Tibial artery (tissue), 4 donors: ENCODE data around the gene SMIM43.

Source experiments
- DNase-seq, 2 donors: peaks; one replicate each; pipeline ENCODE4 v3.0.0-alpha.2; 2019
- H3K27ac ChIP-seq, 2 donors: fragments of 200-600 bp; sonication (generic) in 1 of 2; 1 replicate in 1 of 2; 2 replicates in 1 of 2; pipeline ENCODE4 v1.5.1; 2018 to 2019; ENCODE audit warnings: mild to moderate bottlenecking in 1 of 2
- H3K27me3 ChIP-seq, 2 donors: fragments of 200-600 bp; sonication (generic) in 1 of 2; one replicate each; pipeline versions ENCODE4 v1.5.1 to v1.6.0; 2016 to 2019
- H3K36me3 ChIP-seq, 3 donors: fragments of 200-600 bp; sonication (generic) in 2 of 3; one replicate each; pipeline ENCODE4 v1.5.1; 2016 to 2019; ENCODE audit warnings: mild to moderate bottlenecking in 2 of 3
- H3K4me1 ChIP-seq, 4 donors: fragments of 200-600 bp; sonication (generic) in 2 of 4; 1 replicate in 3 of 4; 2 replicates in 1 of 4; pipeline ENCODE4 v1.5.1; 2016 to 2019
- H3K4me3 ChIP-seq, 2 donors: fragments of 200-600 bp; sonication (generic) in 1 of 2; 1 replicate in 1 of 2; 2 replicates in 1 of 2; pipeline ENCODE4 v1.5.1; 2018 to 2019; ENCODE audit warnings: mild to moderate bottlenecking in 2 of 2
- H3K9me3 ChIP-seq, 3 donors: fragments of 200-600 bp; sonication (generic) in 1 of 3; one replicate each; pipeline ENCODE4 v1.5.1; 2016 to 2019
- intact Hi-C: fragments of 100-400 bp; cut with DNase I; formaldehyde crosslinking; loops from one replicate; pipeline ENCODE4 v1.15.0; 2023; ENCODE audit warnings: low total_unique reads
- TF ChIP-seq, protein P1 (sequence below), 2 experiments: fragments of 200-600 bp in 1 of 2; fragments of 450-650 bp in 1 of 2; IDR thresholded peaks; one replicate each; pipeline ENCODE4 v1.5.1; 2017 to 2019; ENCODE audit warnings: antibody characterized with exemption in 2 of 2, mild to moderate bottlenecking in 1 of 2, moderate library complexity in 1 of 2

Gene SMIM43

DNA sequence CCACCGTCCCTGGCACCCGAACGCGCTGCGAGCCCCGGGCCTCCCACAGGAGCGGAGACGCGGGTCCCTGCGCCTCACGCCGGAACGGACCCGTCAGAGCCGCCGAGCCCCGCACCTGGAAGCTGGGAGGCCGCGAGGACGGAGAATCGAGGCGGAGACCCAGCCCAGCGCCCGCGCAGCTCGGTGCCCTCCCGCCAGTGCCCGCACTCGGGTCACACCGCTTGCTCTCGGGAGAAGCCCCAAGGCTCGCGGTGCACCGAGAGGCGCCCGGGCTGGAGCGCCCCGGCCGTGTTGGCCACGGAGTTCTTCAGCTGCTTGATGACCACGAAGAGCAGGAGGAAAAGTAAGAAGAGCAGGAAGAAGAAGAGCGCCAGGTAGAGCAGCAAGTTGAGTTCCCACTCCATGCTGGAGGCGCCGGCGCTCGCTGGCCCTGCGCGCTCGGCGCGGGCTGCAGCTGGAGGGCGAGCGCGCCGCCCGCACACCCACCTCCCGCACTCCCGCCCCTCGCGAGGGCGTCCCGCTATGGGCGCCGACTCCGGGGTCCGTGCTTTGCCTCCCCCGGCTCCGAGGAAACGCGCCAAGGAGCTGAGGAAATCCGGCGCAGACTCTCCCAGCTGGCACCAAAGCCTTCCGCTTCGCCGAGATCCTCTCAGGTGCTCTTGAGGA, at the start of gene SMIM43:
Gene SMIM43 (minus strand): TSS at position 463 of the 666 bp plus-strand sequence. CDS start 59 bp downstream, at position 404.
- peaks cover 0 to 27% of the 10 kb centered on the region in 2 donors for H3K27me3 ChIP-seq
- H3K4me3 ChIP-seq: peak within 1 kb of the TSS; percentile 20 to 24
- TF ChIP-seq, protein P1, sequence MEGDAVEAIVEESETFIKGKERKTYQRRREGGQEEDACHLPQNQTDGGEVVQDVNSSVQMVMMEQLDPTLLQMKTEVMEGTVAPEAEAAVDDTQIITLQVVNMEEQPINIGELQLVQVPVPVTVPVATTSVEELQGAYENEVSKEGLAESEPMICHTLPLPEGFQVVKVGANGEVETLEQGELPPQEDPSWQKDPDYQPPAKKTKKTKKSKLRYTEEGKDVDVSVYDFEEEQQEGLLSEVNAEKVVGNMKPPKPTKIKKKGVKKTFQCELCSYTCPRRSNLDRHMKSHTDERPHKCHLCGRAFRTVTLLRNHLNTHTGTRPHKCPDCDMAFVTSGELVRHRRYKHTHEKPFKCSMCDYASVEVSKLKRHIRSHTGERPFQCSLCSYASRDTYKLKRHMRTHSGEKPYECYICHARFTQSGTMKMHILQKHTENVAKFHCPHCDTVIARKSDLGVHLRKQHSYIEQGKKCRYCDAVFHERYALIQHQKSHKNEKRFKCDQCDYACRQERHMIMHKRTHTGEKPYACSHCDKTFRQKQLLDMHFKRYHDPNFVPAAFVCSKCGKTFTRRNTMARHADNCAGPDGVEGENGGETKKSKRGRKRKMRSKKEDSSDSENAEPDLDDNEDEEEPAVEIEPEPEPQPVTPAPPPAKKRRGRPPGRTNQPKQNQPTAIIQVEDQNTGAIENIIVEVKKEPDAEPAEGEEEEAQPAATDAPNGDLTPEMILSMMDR (IDR thresholded peaks at IDR 0.05): no peak
- H3K4me1 ChIP-seq: peaks cover 0 to 11% (median 9%) of the 10 kb centered on the region in 4 donors
- intact Hi-C loops: no loop called here
- H3K9me3 ChIP-seq: no peaks in the 10 kb centered on the region
- H3K27ac ChIP-seq: no peak within 1 kb of the TSS
- H3K36me3 ChIP-seq: no peaks in the 10 kb centered on the region
- DNase-seq: no peak

DNA sequence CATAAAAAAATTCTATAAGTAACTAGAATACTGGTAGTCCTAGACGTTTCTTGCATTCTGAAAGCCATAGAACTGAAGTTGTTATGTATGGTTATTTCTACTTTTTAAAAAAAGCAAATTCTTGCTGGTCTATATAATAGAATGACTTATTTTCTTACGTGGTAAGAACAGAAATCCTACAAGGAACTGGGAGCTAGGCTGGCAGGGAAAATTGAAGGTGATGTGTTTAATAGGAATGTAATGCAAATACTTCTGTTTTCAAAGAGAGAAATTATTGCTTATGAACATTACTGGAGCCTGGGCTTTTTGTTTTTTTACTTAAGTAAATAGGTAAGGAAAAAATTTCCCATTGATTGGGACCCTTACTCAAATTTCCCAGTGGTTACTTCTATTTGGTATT, 49.8 kb upstream of the SMIM43 start:
- TF ChIP-seq, protein P1 (IDR thresholded peaks at IDR 0.05): no peak

DNA sequence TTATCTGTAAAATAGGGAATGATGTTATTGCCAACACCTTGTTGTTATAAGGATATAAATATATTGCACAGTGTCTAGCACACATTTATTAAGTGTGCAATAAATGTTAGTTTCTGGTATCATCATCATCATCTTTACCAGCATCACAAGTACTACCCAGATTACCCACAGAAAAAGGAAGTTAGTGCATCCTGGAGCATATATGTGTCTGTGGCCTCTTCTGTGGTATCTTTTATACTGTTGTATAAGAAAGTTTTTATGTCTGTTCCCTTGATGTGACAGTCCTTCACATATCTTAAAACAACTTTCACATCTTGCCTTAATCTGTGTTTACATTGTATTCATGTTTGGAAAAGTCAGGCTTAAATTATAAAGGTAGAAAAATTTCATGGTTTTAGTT, 46.2 kb upstream of the SMIM43 start:
- Histone ChIP-seq H3K4me3 (no peak overlapping the region), H3K9me3 (no peaks in the 10 kb centered on the region), H3K27ac (no peak overlapping the region), H3K27me3 (no peaks in the 10 kb centered on the region), H3K36me3 (peaks cover 37 to 99% (median 87%) of the 10 kb centered on the region in 3 donors), H3K4me1 (no peaks in the 10 kb centered on the region)
- intact Hi-C loops: no loop called here
- TF ChIP-seq, protein P1 (IDR thresholded peaks at IDR 0.05): no peak
- DNase-seq: no peak

More for the DNA sequence above, 49.8 kb upstream of the SMIM43 start:
- Histone ChIP-seq H3K36me3 (peaks cover 46 to 92% (median 81%) of the 10 kb centered on the region in 3 donors), H3K27me3 (no peaks in the 10 kb centered on the region), H3K9me3 (no peaks in the 10 kb centered on the region), H3K4me1 (no peaks in the 10 kb centered on the region), H3K27ac (no peak overlapping the region), H3K4me3 (no peak overlapping the region)
- intact Hi-C loops: no loop called here
- DNase-seq: no peak

DNA sequence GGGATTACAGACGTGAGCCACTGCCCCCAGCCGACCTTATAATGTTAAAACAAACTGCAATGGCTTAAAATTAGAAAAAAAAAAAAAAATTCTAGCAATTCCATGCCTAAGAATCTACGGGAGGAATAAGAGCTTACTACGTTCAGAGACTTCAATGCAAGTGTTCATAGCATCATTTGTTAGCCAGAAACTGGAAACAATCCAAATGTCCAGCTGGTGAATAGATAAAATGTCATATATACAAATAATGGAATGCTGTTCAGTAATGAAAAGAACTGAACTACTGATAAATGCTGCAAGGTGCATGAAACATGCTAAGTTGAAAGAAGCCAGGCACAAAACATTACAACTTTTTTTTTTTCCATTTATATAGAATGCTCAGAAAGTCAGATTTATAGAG, 41.4 kb upstream of the SMIM43 start:
- no peak overlapping the region for H3K4me3 ChIP-seq
- TF ChIP-seq, protein P1 (IDR thresholded peaks at IDR 0.05): no peak
- peaks cover 24 to 85% (median 68%) of the 10 kb centered on the region in 3 donors for H3K36me3 ChIP-seq
- no peak for DNase-seq
- no peak overlapping the region for H3K27ac ChIP-seq
- peaks cover 0 to 16% (median 5%) of the 10 kb centered on the region in 4 donors for H3K4me1 ChIP-seq
- no peaks in the 10 kb centered on the region for H3K9me3 ChIP-seq
- H3K27me3 ChIP-seq: no peaks in the 10 kb centered on the region
- intact Hi-C loops: no loop called here

GRCh38 chr4:121801715-121802075, 36.7 kb upstream of the SMIM43 start:
- H3K27ac ChIP-seq: peak overlapping the region; percentile 81 to 85
- H3K9me3 ChIP-seq: no peaks in the 10 kb centered on the region
- no peak for DNase-seq
- TF ChIP-seq, protein P1 (IDR thresholded peaks at IDR 0.05): no peak
- intact Hi-C loops: no loop called here
- H3K4me1 ChIP-seq: peaks cover 0 to 16% (median 5%) of the 10 kb centered on the region in 4 donors
- no peaks in the 10 kb centered on the region for H3K27me3 ChIP-seq
- peaks cover 17 to 38% (median 31%) of the 10 kb centered on the region in 3 donors for H3K36me3 ChIP-seq
- H3K4me3 ChIP-seq: peak overlapping the region; percentile 83 to 92
